Lung (tissue), 16 donors: ENCODE results near the gene IL1F10. TPM values are rescaled to one million over a fixed set of nuclear protein-coding genes. Genes with fewer than 3 reads are reported as not detected.

ENCODE experiments used
- ATAC-seq: fragments of 200-7000 bp; cut with Tn5 transposase; one replicate; pipeline ENCODE4 v1.9.1; 2020; ENCODE audit warnings: moderate number of reproducible peaks; ENCODE audit not compliant: insufficient read depth, low FRiP score
- DNase-seq, 3 donors: peaks; one replicate each; pipeline ENCODE4 v3.0.0-alpha.2; 2013 to 2017
- H3K27ac ChIP-seq, 2 donors: one replicate each; pipeline ENCODE4 v1.5.1; 2013; ENCODE audit warnings: mild to moderate bottlenecking in 2 of 2, moderate library complexity in 2 of 2, control low read depth in 1 of 2, inconsistent platforms in 1 of 2, low read depth in 1 of 2, low read length in 1 of 2
- H3K27me3 ChIP-seq, 3 donors: one replicate each; pipeline ENCODE4 v1.5.1; 2013; ENCODE audit warnings: low read length in 2 of 3; ENCODE audit not compliant: control insufficient read depth in 3 of 3, insufficient read depth in 3 of 3
- H3K36me3 ChIP-seq, 4 donors: one replicate each; pipeline ENCODE4 v1.5.1; 2013; ENCODE audit warnings: low read length in 4 of 4, mild to moderate bottlenecking in 1 of 4, moderate library complexity in 1 of 4; ENCODE audit not compliant: control insufficient read depth in 4 of 4, insufficient read depth in 4 of 4
- H3K4me1 ChIP-seq, 5 donors: one replicate each; pipeline ENCODE4 v1.5.1; 2013; ENCODE audit warnings: low read length in 5 of 5, mild to moderate bottlenecking in 2 of 5, moderate library complexity in 1 of 5; ENCODE audit not compliant: control insufficient read depth in 5 of 5, insufficient read depth in 5 of 5
- H3K4me3 ChIP-seq: one replicate; pipeline ENCODE4 v1.5.1; 2013; ENCODE audit warnings: mild to moderate bottlenecking, control low read depth, moderate library complexity
- H3K9ac ChIP-seq, 2 donors: one replicate each; pipeline ENCODE4 v1.5.1; 2013; ENCODE audit warnings: low read length in 2 of 2, control low read depth in 1 of 2; ENCODE audit not compliant: insufficient read depth in 1 of 2
- H3K9me3 ChIP-seq, 4 donors: one replicate each; pipeline ENCODE4 v1.5.1; 2013; ENCODE audit warnings: low read length in 3 of 4, mild to moderate bottlenecking in 1 of 4, moderate library complexity in 1 of 4; ENCODE audit not compliant: control insufficient read depth in 4 of 4, insufficient read depth in 3 of 4
- CTCF ChIP-seq: IDR thresholded peaks from 2 replicates; pipeline ENCODE4 v1.5.1; 2012; ENCODE audit warnings: mild to moderate bottlenecking; ENCODE audit errors: control extremely low read depth, extremely low read depth
- WGBS, 2 donors: extraction: QIAGEN DNeasy Blood & Tissue Kit; methylation state at CpG; one replicate each; pipeline ENCODE4 v1.1.7; 2013; 5-methylcytosine and 5-hydroxymethylcytosine counted together
- long read RNA-seq, 5 donors: transcript quantifications; one replicate each; lab custom pipeline, GENCODE V29; 2026
- polyA plus RNA-seq, 2 donors: library from polyadenylated mRNA; stranded (reverse); fragments of 200-250 nt; gene quantifications; one replicate each; pipeline ENCODE4 v1.2.1, GENCODE V29; 2013
- total RNA-seq, 2 donors: library from RNA; depleted of rRNA in 1 of 2; stranded (reverse); fragments of >200 nt in 1 of 2; gene quantifications; one replicate each; pipeline ENCODE4 v1.2.1, GENCODE V29; 2014 to 2021
- donor health status: control.
- donor health status: control.
- donor health status: Bipolar disorder and iron deficiency.
- donor health status: healthy.
- donor health status: DM: yes; HTN: yes; CAD: no.

Gene IL1F10
- total RNA-seq, result not detected
- not detected for polyA plus RNA-seq
- long read RNA-seq, donor 1, result 0 reads
- long read RNA-seq, donor 2, result 0 reads
- long read RNA-seq, donor 3, result 0 reads
- long read RNA-seq, donor 4, result 0 reads
- long read RNA-seq, donor 5, result 0 reads

- DNase-seq, result no peak
- Histone ChIP-seq H3K9me3 (peaks cover 0 to 1% (median 0%) of the 10 kb centered on the region in 4 donors), H3K4me3 (no peak within 1 kb of the TSS), H3K27me3 (no peaks in the 10 kb centered on the region), H3K4me1 (peaks cover 0 to 9% (median 0%) of the 10 kb centered on the region in 5 donors), H3K27ac (no peak within 1 kb of the TSS), H3K9ac (no peak within 1 kb of the TSS), H3K36me3 (no peaks in the 10 kb centered on the region)
- 88 to 95% methylated on average over 3 of the region's 3 CpGs for WGBS, 2 donors
- ATAC-seq, result no peak
- no peak for TF ChIP-seq CTCF
Observed at GRCh38 chr2:113067681-113068080, at the start of gene IL1F10. Gene IL1F10 (plus strand): TSS chr2:113067970. CDS start chr2:113072739, 4,769 bp downstream.

- no peak for DNase-seq
- Histone ChIP-seq H3K27me3 (no peaks in the 10 kb centered on the region), H3K4me3 (no peak overlapping the region), H3K9ac (no peak overlapping the region), H3K27ac (no peak overlapping the region), H3K36me3 (no peaks in the 10 kb centered on the region), H3K9me3 (no peaks in the 10 kb centered on the region), H3K4me1 (no peaks in the 10 kb centered on the region)
- TF ChIP-seq CTCF, result no peak
- 79 to 80% methylated on average over 3 of the region's 3 CpGs for WGBS, 2 donors
- ATAC-seq, result no peak
Observed at GRCh38 chr2:113018509-113018908, 49.3 kb upstream of the IL1F10 start.

GRCh38 chr2:113021312-113021711, 46.5 kb upstream of the IL1F10 start:
- no peak for ATAC-seq
- WGBS, 2 donors, result 56 to 77% methylated on average over 4 of the region's 4 CpGs
- no peak overlapping the region for H3K4me3 ChIP-seq

More at GRCh38 chr2:113021312-113021711, 46.5 kb upstream of the IL1F10 start:
- Histone ChIP-seq H3K27me3 (peaks cover 0 to 3% (median 0%) of the 10 kb centered on the region in 3 donors), H3K9me3 (peaks cover 0 to 2% (median 0%) of the 10 kb centered on the region in 4 donors), H3K9ac (no peak overlapping the region), H3K27ac (no peak overlapping the region), H3K36me3 (no peaks in the 10 kb centered on the region), H3K4me1 (no peaks in the 10 kb centered on the region)
- no peak for TF ChIP-seq CTCF
- no peak for DNase-seq
